GM13976 (cell line): ENCODE measurements around the gene OR10H1.
"Not testable (repeated sequence)": the region's sequence is repeated elsewhere in the genome, so short reads cannot be mapped to it uniquely, and the experiment has no call there.

Experiments used
- DNase-seq: peaks from one replicate; pipeline ENCODE4 v3.0.0; 2012; ENCODE audit warnings: low spot score
- in situ Hi-C: fragments of 300-500 bp; cut with MboI; formaldehyde crosslinking; loops from one replicate; pipeline ENCODE4 v1.12.0; 2022; ENCODE audit warnings: low sequenced_read_pairs, mixed read lengths, inconsistent platforms; ENCODE audit not compliant: unreplicated experiment
- TF ChIP-seq, protein P1 (sequence below): IDR thresholded peaks from 2 replicates; pipeline ENCODE4 v1.5.1; 2012; ENCODE audit warnings: borderline replicate concordance, mild to moderate bottlenecking; ENCODE audit not compliant: insufficient read depth; ENCODE audit errors: extremely low read depth, missing control alignments, control extremely low read depth

Gene OR10H1

GRCh38 chr19:15781661-15782060 lies 33.8 kb downstream of the OR10H1 start:
- no peak for DNase-seq
- TF ChIP-seq, protein P1, sequence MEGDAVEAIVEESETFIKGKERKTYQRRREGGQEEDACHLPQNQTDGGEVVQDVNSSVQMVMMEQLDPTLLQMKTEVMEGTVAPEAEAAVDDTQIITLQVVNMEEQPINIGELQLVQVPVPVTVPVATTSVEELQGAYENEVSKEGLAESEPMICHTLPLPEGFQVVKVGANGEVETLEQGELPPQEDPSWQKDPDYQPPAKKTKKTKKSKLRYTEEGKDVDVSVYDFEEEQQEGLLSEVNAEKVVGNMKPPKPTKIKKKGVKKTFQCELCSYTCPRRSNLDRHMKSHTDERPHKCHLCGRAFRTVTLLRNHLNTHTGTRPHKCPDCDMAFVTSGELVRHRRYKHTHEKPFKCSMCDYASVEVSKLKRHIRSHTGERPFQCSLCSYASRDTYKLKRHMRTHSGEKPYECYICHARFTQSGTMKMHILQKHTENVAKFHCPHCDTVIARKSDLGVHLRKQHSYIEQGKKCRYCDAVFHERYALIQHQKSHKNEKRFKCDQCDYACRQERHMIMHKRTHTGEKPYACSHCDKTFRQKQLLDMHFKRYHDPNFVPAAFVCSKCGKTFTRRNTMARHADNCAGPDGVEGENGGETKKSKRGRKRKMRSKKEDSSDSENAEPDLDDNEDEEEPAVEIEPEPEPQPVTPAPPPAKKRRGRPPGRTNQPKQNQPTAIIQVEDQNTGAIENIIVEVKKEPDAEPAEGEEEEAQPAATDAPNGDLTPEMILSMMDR: no peak

DNA sequence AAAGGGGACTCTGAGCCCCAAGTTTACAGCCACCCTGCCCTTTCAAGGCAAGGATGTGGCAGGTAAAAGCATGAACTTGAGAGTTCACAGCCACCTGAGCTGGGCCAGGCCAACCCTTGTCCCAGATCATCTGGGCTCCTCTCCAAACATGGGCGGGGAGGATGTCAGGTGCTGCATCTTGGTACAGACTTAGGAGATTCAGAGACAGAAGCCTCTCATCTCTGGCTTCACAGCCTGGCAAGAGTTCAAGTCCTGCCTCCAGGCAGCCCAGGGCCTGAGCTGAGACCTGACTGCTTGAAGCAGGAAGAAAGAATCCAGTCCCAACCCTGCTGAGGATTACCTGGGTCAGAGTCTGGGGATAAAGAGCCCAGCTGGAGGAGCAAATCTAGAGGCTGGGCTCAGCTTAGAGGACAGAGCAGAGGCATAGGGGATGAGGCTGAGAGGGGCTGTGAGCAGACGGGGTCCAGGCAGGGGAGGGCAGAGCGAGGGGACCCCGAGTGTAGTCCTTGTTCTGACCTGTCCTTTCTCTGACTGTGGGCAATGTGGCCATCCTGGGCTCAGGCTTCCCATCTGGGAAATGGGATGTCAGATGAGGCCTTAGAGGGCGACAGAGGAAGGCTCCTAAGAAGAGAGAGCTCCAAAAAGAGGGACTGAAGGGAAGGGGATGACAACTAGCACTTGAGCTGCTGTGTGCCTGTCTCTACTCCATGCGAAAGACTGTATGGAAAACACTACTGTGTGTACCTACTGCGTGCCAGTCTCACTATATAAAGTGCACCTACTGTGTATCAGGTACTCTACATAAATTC lies 34.6 kb downstream of the OR10H1 start:
- TF ChIP-seq, protein P1: no peak
- in situ Hi-C loops: no loop called here
- DNase-seq: no peak

More at GRCh38 chr19:15781661-15782060, 33.8 kb downstream of the OR10H1 start:
- in situ Hi-C loops: no loop called here

DNA sequence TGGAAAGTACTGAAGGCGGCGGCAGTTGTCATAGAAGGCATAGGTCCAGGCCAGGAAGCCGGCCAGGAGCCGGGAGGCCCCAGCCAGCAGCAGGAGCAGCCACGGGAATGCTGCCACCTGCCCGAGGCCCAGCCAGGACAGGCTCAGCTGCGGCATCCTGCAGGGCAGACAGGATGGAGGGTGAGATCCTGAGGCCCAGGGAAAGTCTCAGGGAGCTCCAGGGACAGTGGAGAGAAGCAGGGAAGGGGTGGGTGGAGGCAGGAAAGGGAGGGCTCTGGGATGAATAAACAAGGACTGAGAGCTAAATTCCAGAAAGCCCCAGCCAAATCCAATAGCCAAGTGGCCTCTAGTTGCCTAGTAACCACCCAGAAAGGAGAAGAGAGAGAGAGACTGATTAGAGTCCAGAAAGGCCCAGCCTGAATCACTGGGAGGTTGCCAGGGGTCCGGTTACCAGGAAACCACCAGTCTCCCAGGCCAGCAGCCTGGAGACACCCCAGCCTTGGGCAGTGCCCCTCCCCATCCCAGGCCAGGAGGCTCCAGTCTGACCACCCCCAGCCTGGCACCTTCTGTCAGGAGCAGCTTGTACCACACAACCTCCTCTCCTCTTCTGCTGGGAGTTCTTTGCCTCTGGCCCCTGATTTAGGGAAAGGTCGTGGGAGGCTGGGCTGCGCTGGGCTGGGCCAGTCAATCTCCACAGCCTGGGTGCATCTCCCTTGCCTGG lies 35.5 kb downstream of the OR10H1 start:
- DNase-seq: no peak
- TF ChIP-seq, protein P1: no peak
- in situ Hi-C loops: loop anchor here (5.0 kb wide), 1 partner anchor 103 kb away; no protein-coding TSS in a partner anchor

GRCh38 chr19:15776991-15777970 lies 38.2 kb downstream of the OR10H1 start:
- in situ Hi-C loops: loop anchor here (5.0 kb wide), 1 partner anchor 100 kb away; no protein-coding TSS in a partner anchor
- no peak for DNase-seq
- TF ChIP-seq, protein P1: no peak

DNA sequence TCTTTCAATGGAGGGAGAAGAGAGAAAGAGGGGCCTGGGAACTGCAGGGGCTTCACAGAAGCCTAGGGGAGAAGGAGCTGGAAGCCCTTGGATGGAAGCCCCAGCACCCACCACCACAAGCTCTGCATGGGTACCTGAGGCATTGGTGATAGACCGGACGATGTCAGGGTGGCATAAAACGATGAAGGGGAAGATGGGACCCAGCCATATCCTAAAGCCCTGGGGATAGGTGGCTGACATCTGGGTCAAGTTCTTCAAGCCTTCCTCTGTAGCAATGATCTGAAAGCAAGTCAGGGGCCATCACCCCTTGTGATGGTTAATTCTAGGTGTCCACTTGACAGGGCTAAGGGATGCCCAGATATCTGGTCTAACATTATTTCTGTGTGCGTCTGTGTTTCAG lies 39.2 kb downstream of the OR10H1 start:
- DNase-seq: no peak
- in situ Hi-C loops: loop anchor here (5.0 kb wide), 1 partner anchor 99 kb away; no protein-coding TSS in a partner anchor

DNA sequence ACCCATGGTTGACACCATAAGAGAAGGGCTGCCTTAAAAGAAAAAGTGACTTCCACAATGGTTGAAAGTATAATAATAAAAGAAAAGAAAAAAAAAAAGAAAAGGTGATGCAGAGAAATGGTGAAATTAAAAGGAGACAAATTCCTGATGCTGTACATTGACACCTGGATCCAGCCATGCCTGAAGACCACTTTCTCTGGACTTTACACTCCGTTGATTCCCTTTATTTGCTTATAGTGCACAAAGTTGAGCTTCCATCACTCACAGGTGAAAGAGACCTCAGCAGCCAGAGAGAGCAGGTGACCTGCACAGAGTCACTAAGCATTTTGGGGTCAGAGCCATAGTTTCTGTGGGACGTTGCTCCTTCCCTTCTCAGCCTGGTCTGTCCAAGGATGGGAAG lies 40.2 kb downstream of the OR10H1 start:
- in situ Hi-C loops: loop anchor here (5.0 kb wide), 1 partner anchor 98 kb away; no protein-coding TSS in a partner anchor
- TF ChIP-seq, protein P1: no peak
- DNase-seq: no peak

More for the DNA sequence above, 39.2 kb downstream of the OR10H1 start:
- TF ChIP-seq, protein P1: no peak

DNA sequence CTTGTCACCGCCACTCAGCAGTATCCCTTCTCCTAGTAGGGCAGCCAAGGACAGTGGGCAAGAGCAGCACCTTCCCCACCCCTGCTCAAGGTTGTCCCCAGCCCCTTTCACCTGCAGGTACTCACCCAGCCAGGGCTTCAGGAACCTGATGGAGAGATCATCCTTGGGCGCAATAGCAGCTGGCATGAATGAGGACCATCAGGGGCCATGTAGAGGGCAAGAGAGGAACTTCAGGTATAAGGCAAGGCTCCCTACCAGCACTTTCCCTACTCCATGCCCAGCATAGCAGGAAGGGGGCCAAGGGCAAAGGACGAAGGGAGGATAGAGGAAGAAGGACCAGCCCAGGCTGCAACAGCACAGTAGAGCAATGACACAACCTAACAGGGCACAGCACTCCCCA lies 41.3 kb downstream of the OR10H1 start:
- DNase-seq, in situ Hi-C loops: not testable (repeated sequence)
